ENCODE results near the gene SLF1.

- TF ChIP-seq CTCF (IDR thresholded peaks at IDR 0.05; ENCODE audit: insufficient read depth, low read depth, low read length) (no peak), EZH2 (IDR thresholded peaks at IDR 0.05; ENCODE audit: insufficient read depth, low read length) (no peak)
Measured at GRCh38 chr5:94715768-94716167, 97.3 kb downstream of the SLF1 start.
